Activated CD4-positive, alpha-beta T cell treated with anti-CD3 and anti-CD28 coated beads, Interleukin-2, amount 50 U/mL, for 24 hours (primary cell): ENCODE results near the gene ACYP1.
A peak's percentile ranks its signal among the peaks of the same experiment; 100 is the strongest.
"Not testable (repeated sequence)": the region's sequence is repeated elsewhere in the genome, so short reads cannot be mapped to it uniquely, and the experiment has no call there.

ENCODE experiments used
- DNase-seq, 2 donors: peaks; one replicate each; pipeline ENCODE4 v3.0.0-alpha.2; 2020; ENCODE audit warnings: low read depth in 1 of 2, low spot score in 1 of 2

Gene ACYP1

GRCh38 chr14:75068294-75069120 lies 4.7 kb upstream of the ACYP1 start:
- DNase-seq: no peak

GRCh38 chr14:75067765-75068164 lies 3.9 kb upstream of the ACYP1 start:
- not testable (repeated sequence) for DNase-seq

GRCh38 chr14:75067212-75067611 lies 3.4 kb upstream of the ACYP1 start:
- no peak for DNase-seq

- DNase-seq: no peak
Observed at GRCh38 chr14:75066691-75067090, 2.9 kb upstream of the ACYP1 start.

- DNase-seq: no peak
Observed at GRCh38 chr14:75064205-75064567, 362 bp upstream of the ACYP1 start.

GRCh38 chr14:75063013-75063412 lies 811 bp downstream of the ACYP1 start:
- no peak for DNase-seq

- DNase-seq: no peak
Observed at GRCh38 chr14:75060420-75060819, 3.4 kb downstream of the ACYP1 start.

- DNase-seq: no peak
Observed at GRCh38 chr14:75059642-75060041, 4.2 kb downstream of the ACYP1 start.

- no peak for DNase-seq
Observed at GRCh38 chr14:75054421-75054820, 9.4 kb downstream of the ACYP1 start.

GRCh38 chr14:75053396-75054291 lies 10.2 kb downstream of the ACYP1 start:
- DNase-seq: no peak

- DNase-seq: no peak
Observed at GRCh38 chr14:75051556-75051899, 12.3 kb downstream of the ACYP1 start.

GRCh38 chr14:75050852-75051555 lies 12.8 kb downstream of the ACYP1 start, which contains the start of gene MLH3:
Gene MLH3, minus strand, starts transcription at chr14:75051467. Its CDS starts 1,812 bp downstream, at chr14:75049655.
- DNase-seq: peak; percentile 56 to 68

- DNase-seq: no peak
Observed at GRCh38 chr14:75049731-75050201, 14.1 kb downstream of the ACYP1 start.

GRCh38 chr14:75049136-75049535 lies 14.7 kb downstream of the ACYP1 start:
- DNase-seq: no peak

- DNase-seq: no peak
Observed at GRCh38 chr14:75048101-75048500, 15.7 kb downstream of the ACYP1 start.

GRCh38 chr14:75047506-75047905 lies 16.3 kb downstream of the ACYP1 start:
- no peak for DNase-seq

- no peak for DNase-seq
Observed at GRCh38 chr14:75046899-75047298, 16.9 kb downstream of the ACYP1 start.

GRCh38 chr14:75046275-75046674 lies 17.5 kb downstream of the ACYP1 start:
- DNase-seq: no peak

- no peak for DNase-seq
Observed at GRCh38 chr14:75044752-75045151, 19.1 kb downstream of the ACYP1 start.

GRCh38 chr14:75044322-75044721 lies 19.5 kb downstream of the ACYP1 start:
- DNase-seq: no peak

- no peak for DNase-seq
Observed at GRCh38 chr14:75042035-75042434, 21.8 kb downstream of the ACYP1 start.
